ENCODE results near the gene KIAA1549.
"Not testable (repeated sequence)": the region's sequence is repeated elsewhere in the genome, so short reads cannot be mapped to it uniquely, and the experiment has no call there.

The KIAA1549 gene

GRCh38 chr7:138798836-138799235, 182.4 kb downstream of the KIAA1549 start:
- Histone ChIP-seq H3K9ac (ENCODE audit: low read length) (no peak overlapping the region), H3K79me2 (ENCODE audit: insufficient read depth, low read length) (no peaks in the 10 kb centered on the region), H3K4me3 (ENCODE audit: insufficient read depth, low read length, poor library complexity, severe bottlenecking) (no peak overlapping the region), H3K27ac (ENCODE audit: low read depth, low read length) (no peak overlapping the region), H3K4me2 (ENCODE audit: low read depth, low read length, poor library complexity, severe bottlenecking) (no peak overlapping the region), H3F3A (ENCODE audit: insufficient read depth) (no peaks in the 10 kb centered on the region), H3K36me3 (ENCODE audit: low read length) (no peaks in the 10 kb centered on the region), H3K9me2 (replicated peaks; ENCODE audit: insufficient read depth, low read length) (no peaks in the 10 kb centered on the region), H3K27me3 (ENCODE audit: low read length) (no peaks in the 10 kb centered on the region), H3K9me3 (ENCODE audit: insufficient read depth, low read length) (no peaks in the 10 kb centered on the region), H4K20me1 (ENCODE audit: low read depth, low read length) (no peaks in the 10 kb centered on the region), H2AFZ (ENCODE audit: low read depth, low read length, severe bottlenecking) (no peak overlapping the region)
- no peak for TF ChIP-seq CTCF (IDR thresholded peaks at IDR 0.05; ENCODE audit: insufficient read depth, low read length, poor library complexity, severe bottlenecking)
- no peak for TF ChIP-seq EZH2phosphoT487 (conservative IDR thresholded peaks at IDR 0.05; ENCODE audit: low read length)

GRCh38 chr7:138797715-138798320, 183.4 kb downstream of the KIAA1549 start, which contains the start of the genes ATP6V0A4 and TMEM213:
Gene ATP6V0A4 (minus strand): TSS chr7:138798196. CDS start chr7:138771247, 26,949 bp downstream.
Gene TMEM213 (plus strand): TSS chr7:138797994. CDS start chr7:138798105, 111 bp downstream.
- TF ChIP-seq CTCF (IDR thresholded peaks at IDR 0.05; ENCODE audit: insufficient read depth, low read length, poor library complexity, severe bottlenecking) (no peak), EZH2phosphoT487 (conservative IDR thresholded peaks at IDR 0.05; ENCODE audit: low read length) (no peak)
- no peaks in the 10 kb centered on the region for H3F3A ChIP-seq (ENCODE audit: insufficient read depth)
- H3K9me2 ChIP-seq (replicated peaks; ENCODE audit: insufficient read depth, low read length), result no peaks in the 10 kb centered on the region
- no peaks in the 10 kb centered on the region for H4K20me1 ChIP-seq (ENCODE audit: low read depth, low read length)
- no peak within 1 kb of the TSS for H2AFZ ChIP-seq (ENCODE audit: low read depth, low read length, severe bottlenecking)
- no peak within 1 kb of the TSS for H3K4me2 ChIP-seq (ENCODE audit: low read depth, low read length, poor library complexity, severe bottlenecking)
- no peaks in the 10 kb centered on the region for H3K9me3 ChIP-seq (ENCODE audit: insufficient read depth, low read length)
- H3K27ac ChIP-seq (ENCODE audit: low read depth, low read length), result no peak within 1 kb of the TSS
- no peak within 1 kb of the TSS for H3K4me3 ChIP-seq (ENCODE audit: insufficient read depth, low read length, poor library complexity, severe bottlenecking)
- H3K36me3 ChIP-seq (ENCODE audit: low read length), result no peaks in the 10 kb centered on the region
- no peaks in the 10 kb centered on the region for H3K79me2 ChIP-seq (ENCODE audit: insufficient read depth, low read length)
- H3K27me3 ChIP-seq (ENCODE audit: low read length), result no peaks in the 10 kb centered on the region
- no peak within 1 kb of the TSS for H3K9ac ChIP-seq (ENCODE audit: low read length)

- H3K9me3 ChIP-seq (ENCODE audit: insufficient read depth, low read length); H3K79me2 ChIP-seq (ENCODE audit: insufficient read depth, low read length); H3K36me3 ChIP-seq (ENCODE audit: low read length): not testable (repeated sequence)
These were observed 184.1 kb downstream of the KIAA1549 start for GRCh38 chr7:138797046-138797445.

GRCh38 chr7:138796038-138796615, 185.1 kb downstream of the KIAA1549 start:
- no peaks in the 10 kb centered on the region for H4K20me1 ChIP-seq (ENCODE audit: low read depth, low read length)
- H3K36me3 ChIP-seq (ENCODE audit: low read length), result no peaks in the 10 kb centered on the region
- H3K27ac ChIP-seq (ENCODE audit: low read depth, low read length), result no peak overlapping the region
- no peaks in the 10 kb centered on the region for H3F3A ChIP-seq (ENCODE audit: insufficient read depth)
- H3K9me2 ChIP-seq (replicated peaks; ENCODE audit: insufficient read depth, low read length), result no peaks in the 10 kb centered on the region
- no peaks in the 10 kb centered on the region for H3K9me3 ChIP-seq (ENCODE audit: insufficient read depth, low read length)
- H3K79me2 ChIP-seq (ENCODE audit: insufficient read depth, low read length), result no peaks in the 10 kb centered on the region
- TF ChIP-seq CTCF (IDR thresholded peaks at IDR 0.05; ENCODE audit: insufficient read depth, low read length, poor library complexity, severe bottlenecking) (no peak), EZH2phosphoT487 (conservative IDR thresholded peaks at IDR 0.05; ENCODE audit: low read length) (no peak)
- no peak overlapping the region for H3K9ac ChIP-seq (ENCODE audit: low read length)
- H3K4me3 ChIP-seq (ENCODE audit: insufficient read depth, low read length, poor library complexity, severe bottlenecking), result no peak overlapping the region
- H3K4me2 ChIP-seq (ENCODE audit: low read depth, low read length, poor library complexity, severe bottlenecking), result no peak overlapping the region
- H3K27me3 ChIP-seq (ENCODE audit: low read length), result no peaks in the 10 kb centered on the region
- H2AFZ ChIP-seq (ENCODE audit: low read depth, low read length, severe bottlenecking), result no peak overlapping the region

More at GRCh38 chr7:138797046-138797445, 184.1 kb downstream of the KIAA1549 start:
- not testable (repeated sequence) for H4K20me1 ChIP-seq (ENCODE audit: low read depth, low read length); H2AFZ ChIP-seq (ENCODE audit: low read depth, low read length, severe bottlenecking); H3K9me2 ChIP-seq (replicated peaks; ENCODE audit: insufficient read depth, low read length); H3K27me3 ChIP-seq (ENCODE audit: low read length); H3K9ac ChIP-seq (ENCODE audit: low read length); H3K4me2 ChIP-seq (ENCODE audit: low read depth, low read length, poor library complexity, severe bottlenecking); H3K4me3 ChIP-seq (ENCODE audit: insufficient read depth, low read length, poor library complexity, severe bottlenecking); H3K27ac ChIP-seq (ENCODE audit: low read depth, low read length); H3F3A ChIP-seq (ENCODE audit: insufficient read depth)
